Activated CD8-positive, alpha-beta T cell treated with anti-CD3 and anti-CD28 coated beads for 36 hours (primary cell): ENCODE data around the gene CLPSL1. TPM values are rescaled to one million over a fixed set of nuclear protein-coding genes. Genes with fewer than 3 reads are reported as not detected.

Source experiments
- ATAC-seq: fragments of 200-7000 bp; cut with Tn5 transposase; one replicate; pipeline ENCODE4 v1.10.0; 2021; ENCODE audit warnings: mild to moderate bottlenecking, moderate library complexity
- CTCF ChIA-PET: fragments of 350-600 bp; sonication (Branson Sonifier 250); formaldehyde crosslinking; loops from one replicate; lab custom pipeline; 2021; ENCODE audit warnings: antibody characterized with exemption; lab: Charles Lee
- POLR2A ChIA-PET: fragments of 350-600 bp; sonication (Branson Sonifier 250); formaldehyde crosslinking; loops from one replicate; lab custom pipeline; 2021; ENCODE audit warnings: antibody characterized with exemption; lab: Charles Lee
- DNase-seq: peaks from one replicate; pipeline ENCODE4 v3.0.0-alpha.2; 2020
- H3K27ac Mint-ChIP-seq: one replicate; pipeline ENCODE4 v1.8.0; 2021; ENCODE audit warnings: mild to moderate bottlenecking, mixed read lengths
- H3K27me3 Mint-ChIP-seq: one replicate; pipeline ENCODE4 v1.8.0; 2021; ENCODE audit warnings: mixed read lengths
- H3K36me3 Mint-ChIP-seq: one replicate; pipeline ENCODE4 v1.8.0; 2021; ENCODE audit warnings: low read depth, mixed read lengths
- H3K4me1 Mint-ChIP-seq: one replicate; pipeline ENCODE4 v1.8.0; 2021; ENCODE audit warnings: low read depth, mixed read lengths
- H3K4me3 Mint-ChIP-seq: one replicate; pipeline ENCODE4 v1.8.0; 2021; ENCODE audit warnings: mild to moderate bottlenecking, moderate library complexity, mixed read lengths
- H3K9me3 Mint-ChIP-seq: one replicate; pipeline ENCODE4 v1.8.0; 2021; ENCODE audit warnings: mixed read lengths
- intact Hi-C: fragments of 100-400 bp; cut with micrococcal nuclease; formaldehyde crosslinking; loops from one replicate; pipeline ENCODE4 v1.10.0; 2022
- total RNA-seq, 2 experiments: library from RNA; stranded (reverse); gene quantifications; one replicate each; pipeline ENCODE4 v1.2.3, GENCODE V29; 2021
- TF ChIP-seq, protein P1 (sequence below): fragments of 200-600 bp; IDR thresholded peaks from one replicate; pipeline ENCODE4 v1.8.0; 2022; ENCODE audit warnings: antibody characterized with exemption, mild to moderate bottlenecking

The CLPSL1 gene
- total RNA-seq, 2 experiments from 2014 or later = not detected

DNA sequence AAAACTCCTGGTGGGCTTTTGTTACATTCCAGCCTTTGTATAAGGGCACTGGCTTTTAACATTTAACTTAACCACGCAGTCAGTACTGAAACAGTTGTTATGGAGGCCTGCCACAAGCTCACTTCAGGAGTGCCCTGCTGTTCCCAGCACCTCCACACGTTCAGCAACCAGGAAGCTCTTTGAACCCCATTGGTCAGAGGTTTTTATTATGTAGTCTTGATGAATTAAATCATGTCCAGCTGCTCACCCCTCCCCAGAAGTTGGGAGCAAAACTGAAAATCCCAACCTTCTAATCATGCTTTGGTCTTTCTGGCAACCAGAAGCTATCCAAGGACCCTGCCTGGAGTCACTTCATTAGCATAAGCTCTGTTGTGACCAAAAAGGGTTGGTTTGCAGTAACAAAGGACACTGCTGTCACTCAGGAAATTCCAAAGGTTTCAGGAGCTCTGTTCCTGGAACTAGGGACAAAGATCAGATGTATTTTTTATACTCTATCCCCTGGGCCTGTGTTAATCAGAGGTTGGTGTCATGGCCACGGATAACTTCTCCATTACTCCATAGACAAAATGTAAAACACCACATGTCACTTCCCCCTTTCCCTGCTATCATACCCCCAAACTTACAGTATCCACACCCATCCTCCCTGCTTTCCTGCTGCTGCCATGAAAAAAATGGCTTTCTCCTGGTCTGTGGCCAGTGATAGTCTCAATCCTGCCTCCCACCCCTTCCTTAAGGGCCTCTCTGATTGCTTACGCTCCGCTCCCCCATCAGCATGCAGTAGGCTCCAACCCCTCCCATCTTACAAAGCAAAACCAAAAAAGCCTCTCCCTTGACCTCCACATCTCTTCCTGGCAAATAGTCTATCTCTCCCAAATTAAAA lies 40.9 kb upstream of the CLPSL1 start:
- ATAC-seq (no peak), DNase-seq (no peak)
- H3K9me3 Mint-ChIP-seq = no peaks in the 10 kb centered on the region
- ChIA-PET POLR2A (interaction anchor here (0.7 kb wide), 1 partner anchor 18 kb away, joined by 3 read pairs; no protein-coding TSS in a partner anchor), CTCF (interaction anchor here (1.1 to 9.6 kb wide), 7 partner anchors 116 to 218 kb away, joined by 3 to 272 read pairs (median 4); no protein-coding TSS in a partner anchor)
- peaks cover 25% of the 10 kb centered on the region for H3K4me1 Mint-ChIP-seq
- intact Hi-C loops = no loop called here
- H3K4me3 Mint-ChIP-seq = no peak overlapping the region
- no peaks in the 10 kb centered on the region for H3K36me3 Mint-ChIP-seq
- no peaks in the 10 kb centered on the region for H3K27me3 Mint-ChIP-seq
- no peak overlapping the region for H3K27ac Mint-ChIP-seq
- TF ChIP-seq, protein P1, sequence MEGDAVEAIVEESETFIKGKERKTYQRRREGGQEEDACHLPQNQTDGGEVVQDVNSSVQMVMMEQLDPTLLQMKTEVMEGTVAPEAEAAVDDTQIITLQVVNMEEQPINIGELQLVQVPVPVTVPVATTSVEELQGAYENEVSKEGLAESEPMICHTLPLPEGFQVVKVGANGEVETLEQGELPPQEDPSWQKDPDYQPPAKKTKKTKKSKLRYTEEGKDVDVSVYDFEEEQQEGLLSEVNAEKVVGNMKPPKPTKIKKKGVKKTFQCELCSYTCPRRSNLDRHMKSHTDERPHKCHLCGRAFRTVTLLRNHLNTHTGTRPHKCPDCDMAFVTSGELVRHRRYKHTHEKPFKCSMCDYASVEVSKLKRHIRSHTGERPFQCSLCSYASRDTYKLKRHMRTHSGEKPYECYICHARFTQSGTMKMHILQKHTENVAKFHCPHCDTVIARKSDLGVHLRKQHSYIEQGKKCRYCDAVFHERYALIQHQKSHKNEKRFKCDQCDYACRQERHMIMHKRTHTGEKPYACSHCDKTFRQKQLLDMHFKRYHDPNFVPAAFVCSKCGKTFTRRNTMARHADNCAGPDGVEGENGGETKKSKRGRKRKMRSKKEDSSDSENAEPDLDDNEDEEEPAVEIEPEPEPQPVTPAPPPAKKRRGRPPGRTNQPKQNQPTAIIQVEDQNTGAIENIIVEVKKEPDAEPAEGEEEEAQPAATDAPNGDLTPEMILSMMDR = no peak

DNA sequence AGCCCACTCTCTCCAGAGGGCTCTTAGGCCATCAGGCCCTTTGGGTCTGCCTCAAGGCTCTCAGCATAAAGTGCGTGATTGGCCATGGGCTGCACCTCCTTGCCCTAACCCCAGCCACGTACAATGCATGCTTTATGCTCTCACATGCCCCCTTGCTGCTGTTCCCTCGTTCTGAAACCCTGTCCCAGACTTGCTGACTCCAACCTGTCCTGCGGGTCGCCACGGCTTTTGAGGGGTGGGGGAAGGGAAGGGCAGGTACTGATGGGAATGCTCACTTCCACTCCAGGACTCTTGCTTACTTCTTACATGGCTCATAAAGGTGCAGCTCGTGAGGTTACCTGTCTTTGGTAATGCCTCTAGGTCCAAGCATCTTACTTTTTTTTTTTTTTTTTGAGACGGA lies 38.0 kb upstream of the CLPSL1 start:
- Mint-ChIP-seq H3K4me1 (peaks cover under 1% of the 10 kb centered on the region), H3K36me3 (peaks cover under 1% of the 10 kb centered on the region), H3K27me3 (no peaks in the 10 kb centered on the region), H3K9me3 (peaks cover 3% of the 10 kb centered on the region), H3K4me3 (no peak overlapping the region), H3K27ac (no peak overlapping the region)
- ChIA-PET CTCF (interaction anchor here (0.6 kb wide), 1 partner anchor 66 kb away, joined by 4 read pairs; no protein-coding TSS in a partner anchor), POLR2A (no interaction called here)
- ATAC-seq (no peak), DNase-seq (no peak)
- TF ChIP-seq, protein P1 = no peak
- intact Hi-C loops = no loop called here

DNA sequence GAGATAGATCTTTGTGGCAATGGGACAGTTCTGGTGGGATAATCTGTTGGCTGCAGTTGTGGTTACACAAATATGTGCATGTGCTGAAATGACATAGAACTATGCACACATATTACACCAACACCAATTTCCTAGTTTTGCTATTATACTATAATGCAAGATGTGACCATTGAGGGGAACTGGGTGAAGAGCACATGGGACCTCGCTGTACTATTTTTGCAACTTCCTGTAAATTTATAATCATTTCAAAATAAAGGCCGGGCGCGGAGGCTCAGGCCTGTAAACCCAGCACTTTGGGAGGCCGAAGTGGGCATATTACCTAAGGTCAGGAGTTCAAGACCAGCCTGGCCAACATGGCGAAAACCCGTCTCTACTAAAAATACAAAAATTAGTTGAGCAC lies 35.3 kb upstream of the CLPSL1 start:
- ChIA-PET CTCF (no interaction called here), POLR2A (no interaction called here)
- ATAC-seq = no peak
- TF ChIP-seq, protein P1 = no peak
- peaks cover 2% of the 10 kb centered on the region for H3K36me3 Mint-ChIP-seq
- no peaks in the 10 kb centered on the region for H3K27me3 Mint-ChIP-seq
- H3K9me3 Mint-ChIP-seq = peaks cover 6% of the 10 kb centered on the region
- no peak for DNase-seq
- intact Hi-C loops = no loop called here
- H3K4me1 Mint-ChIP-seq = no peaks in the 10 kb centered on the region
- no peak overlapping the region for H3K27ac Mint-ChIP-seq
- H3K4me3 Mint-ChIP-seq = no peak overlapping the region

DNA sequence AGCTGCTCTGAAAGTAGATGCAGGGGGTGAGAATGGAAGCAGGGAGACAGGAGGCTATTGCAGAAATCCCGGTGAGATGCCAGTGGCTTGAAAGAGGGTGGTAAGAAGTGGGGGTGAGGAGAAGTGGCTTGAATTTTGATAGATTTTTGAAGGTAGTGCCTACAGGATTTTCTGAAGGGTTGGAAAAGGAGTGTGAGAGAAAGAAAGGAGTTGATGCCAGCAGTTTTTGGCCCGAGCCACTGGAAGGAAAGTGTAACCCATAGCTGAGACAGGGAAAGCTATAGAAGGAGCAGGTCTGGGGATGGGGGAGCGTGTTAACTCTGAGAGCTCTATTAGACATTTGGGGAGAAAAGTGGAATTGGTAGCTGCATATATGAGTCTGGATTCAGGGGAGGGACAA lies 34.3 kb upstream of the CLPSL1 start:
- CTCF ChIA-PET = interaction anchor here (0.6 to 1.5 kb wide), 2 partner anchors 9 to 10 kb away, joined by 3 to 5 read pairs; partner anchors contain the start of gene ARMC12
- TF ChIP-seq, protein P1 = no peak
- Mint-ChIP-seq H3K9me3 (peaks cover 6% of the 10 kb centered on the region), H3K4me3 (no peak overlapping the region), H3K27me3 (no peaks in the 10 kb centered on the region), H3K4me1 (no peaks in the 10 kb centered on the region), H3K36me3 (peaks cover 2% of the 10 kb centered on the region), H3K27ac (no peak overlapping the region)
- DNase-seq (no peak), ATAC-seq (no peak)
- POLR2A ChIA-PET = interaction anchor here (1.0 to 1.1 kb wide), 2 partner anchors 8 to 161 kb away, joined by 3 to 4 read pairs; no protein-coding TSS in a partner anchor
- intact Hi-C loops = no loop called here

DNA sequence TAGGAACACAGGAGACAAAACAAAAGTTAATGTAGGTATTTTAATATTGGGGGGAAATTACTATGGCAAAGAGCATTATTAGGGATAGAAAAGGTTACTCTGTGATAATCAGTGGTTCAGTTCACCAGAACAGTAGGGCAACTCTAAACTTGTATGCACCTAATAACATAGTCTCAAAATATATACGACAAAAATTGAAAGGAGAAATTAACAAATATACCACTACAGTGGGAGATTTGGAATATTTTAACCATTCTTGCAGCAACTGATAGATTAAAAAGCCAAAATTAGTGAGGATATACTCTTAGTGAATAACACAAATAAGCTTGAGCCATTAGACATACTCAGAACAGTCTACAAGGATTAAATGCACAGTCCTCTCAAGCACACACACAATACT lies 32.9 kb upstream of the CLPSL1 start:
- CTCF ChIA-PET = interaction anchor here (1.4 kb wide), 1 partner anchor 9 kb away, joined by 3 read pairs; no protein-coding TSS in a partner anchor
- TF ChIP-seq, protein P1 = no peak
- H3K4me1 Mint-ChIP-seq = peaks cover 2% of the 10 kb centered on the region

More for the DNA sequence above, 32.9 kb upstream of the CLPSL1 start:
- intact Hi-C loops = no loop called here
- Mint-ChIP-seq H3K27me3 (no peaks in the 10 kb centered on the region), H3K9me3 (peaks cover 6% of the 10 kb centered on the region), H3K36me3 (peaks cover 2% of the 10 kb centered on the region), H3K4me3 (no peak overlapping the region), H3K27ac (no peak overlapping the region)
- ATAC-seq (no peak), DNase-seq (no peak)
- POLR2A ChIA-PET = no interaction called here
